Skeletal muscle satellite cell (primary cell): ENCODE data around the gene RNF157. TPM values are rescaled to one million over a fixed set of nuclear protein-coding genes. Genes with fewer than 3 reads are reported as not detected.

Source experiments
- H3K27me3 ChIP-seq: 2 replicates; pipeline ENCODE4 v1.7.0; 2013; ENCODE audit warnings: low read length; ENCODE audit not compliant: control insufficient read depth, insufficient read depth
- H3K36me3 ChIP-seq: 2 replicates; pipeline ENCODE4 v1.7.0; 2013; ENCODE audit warnings: mild to moderate bottlenecking, control low read depth, low read length; ENCODE audit not compliant: insufficient read depth
- H3K4me1 ChIP-seq: 2 replicates; pipeline ENCODE4 v1.7.0; 2013; ENCODE audit warnings: low read length; ENCODE audit not compliant: control insufficient read depth, insufficient read depth
- H3K4me2 ChIP-seq: 2 replicates; pipeline ENCODE4 v1.7.0; 2013; ENCODE audit warnings: mild to moderate bottlenecking, low read length
- H3K4me3 ChIP-seq: 2 replicates; pipeline ENCODE4 v1.7.0; 2013; ENCODE audit warnings: low read length
- H3K9ac ChIP-seq: 2 replicates; pipeline ENCODE4 v1.7.0; 2013; ENCODE audit warnings: mild to moderate bottlenecking, low read depth, low read length, moderate library complexity
- H3K9me3 ChIP-seq: replicated peaks from 2 replicates; pipeline ENCODE4 v1.7.0; 2013; ENCODE audit warnings: mild to moderate bottlenecking, control low read depth, low read length
- small RNA-seq: library from RNA; depleted of rRNA; stranded (forward); fragments of <200 nt; gene quantifications from one replicate; pipeline ENCODE3, GENCODE V24; 2012

RNF157 gene

DNA sequence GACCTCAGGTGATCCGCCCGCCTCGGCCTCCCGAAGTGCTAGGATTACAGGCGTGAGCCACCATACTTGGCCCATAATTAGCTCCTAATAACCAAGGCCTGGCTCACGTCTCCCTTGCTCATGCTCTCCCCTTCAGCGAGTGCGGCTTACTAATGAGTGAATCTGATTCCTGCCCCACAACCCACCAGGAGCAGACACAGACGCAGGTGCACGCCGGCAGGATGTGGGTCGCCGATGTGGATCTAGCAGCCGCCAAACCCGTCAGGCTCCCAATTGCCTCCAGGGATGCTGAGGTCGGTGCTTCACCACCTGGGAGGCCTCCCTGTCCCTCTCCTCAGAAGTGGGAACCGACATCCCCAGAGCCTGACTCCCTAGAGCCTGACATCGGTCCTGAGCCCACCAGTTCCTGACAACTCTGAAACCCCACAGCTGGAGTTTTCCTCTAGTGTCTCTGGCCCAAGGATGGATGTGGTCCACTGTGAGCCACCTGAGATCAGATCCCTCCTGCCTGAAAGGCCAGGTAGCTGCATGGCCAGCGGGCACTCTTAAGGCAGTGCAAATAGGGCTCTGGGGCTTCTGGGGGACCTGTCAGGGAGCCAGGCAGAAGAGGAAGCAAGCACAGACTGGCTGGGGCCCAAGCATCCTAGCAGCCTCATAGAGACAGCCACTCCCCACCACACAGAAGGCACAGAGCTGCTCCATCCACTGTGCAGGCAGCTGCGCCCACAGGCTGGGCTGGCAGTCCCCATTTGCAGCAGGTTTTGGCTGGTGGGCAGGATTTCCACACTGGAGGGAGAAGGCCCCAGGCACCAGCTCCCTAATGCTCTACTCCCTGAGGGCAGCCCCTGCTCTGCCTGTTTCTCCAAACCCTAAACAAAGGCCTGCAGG is 147.5 kb downstream of the RNF157 start:
- Histone ChIP-seq H3K27me3 (no peaks in the 10 kb centered on the region), H3K9me3 (no peaks in the 10 kb centered on the region), H3K36me3 (peaks cover 77% of the 10 kb centered on the region), H3K4me1 (peaks cover 8% of the 10 kb centered on the region), H3K4me2 (no peak overlapping the region), H3K9ac (no peak overlapping the region), H3K4me3 (no peak overlapping the region)

Small RNA genes within 50 kb of the gene (small RNA-seq; reads per million reads assigned to genes)
- gene ATP5MGP6 (not detected), gene MIR6868 (not detected)
